Trophoblast cell (in vitro differentiated cells and primary cell): ENCODE data around the gene BRF1.

ENCODE experiments used
- DNase-seq, 2 donors: peaks; one replicate each; pipeline ENCODE4 v3.0.0-alpha.2; 2016
- H2AFZ ChIP-seq: 2 replicates; pipeline ENCODE4 v1.6.1; 2013; ENCODE audit warnings: low read length, moderate library complexity, mild to moderate bottlenecking; ENCODE audit not compliant: insufficient read depth, poor library complexity
- H2AK5ac ChIP-seq: 2 replicates; pipeline ENCODE4 v1.6.1; 2013; ENCODE audit warnings: mild to moderate bottlenecking, low read length
- H2BK120ac ChIP-seq: 2 replicates; pipeline ENCODE4 v1.6.1; 2013; ENCODE audit warnings: low read length, mild to moderate bottlenecking, moderate library complexity; ENCODE audit not compliant: insufficient read depth, poor library complexity
- H2BK12ac ChIP-seq: 2 replicates; pipeline ENCODE4 v1.6.1; 2013; ENCODE audit warnings: mild to moderate bottlenecking, low read length, moderate library complexity
- H2BK5ac ChIP-seq: 2 replicates; pipeline ENCODE4 v1.6.1; 2013; ENCODE audit warnings: low read length, low read depth, moderate library complexity, mild to moderate bottlenecking; ENCODE audit not compliant: poor library complexity
- H3K14ac ChIP-seq: 2 replicates; pipeline ENCODE4 v1.6.1; 2013; ENCODE audit warnings: mild to moderate bottlenecking, low read length
- H3K18ac ChIP-seq: 2 replicates; pipeline ENCODE4 v1.6.1; 2013; ENCODE audit warnings: mild to moderate bottlenecking, low read length
- H3K23ac ChIP-seq: 2 replicates; pipeline ENCODE4 v1.6.1; 2013; ENCODE audit warnings: low read length
- H3K27ac ChIP-seq: 2 replicates; pipeline ENCODE4 v1.5.1; 2013; ENCODE audit warnings: low read depth, mild to moderate bottlenecking, inconsistent platforms, low read length, moderate library complexity
- H3K27me3 ChIP-seq: 2 replicates; pipeline ENCODE4 v1.6.1; 2013; ENCODE audit warnings: inconsistent platforms, mild to moderate bottlenecking, low read length, moderate library complexity; ENCODE audit not compliant: insufficient read depth
- H3K36me3 ChIP-seq, 2 experiments: 1 replicate in 1 of 2; 2 replicates in 1 of 2; pipeline ENCODE4 v1.6.1; 2013; ENCODE audit warnings: low read length in 2 of 2, mild to moderate bottlenecking in 2 of 2, moderate library complexity in 1 of 2; ENCODE audit not compliant: insufficient read depth in 2 of 2, control insufficient read depth in 1 of 2
- H3K4ac ChIP-seq: 2 replicates; pipeline ENCODE4 v1.6.1; 2013; ENCODE audit warnings: low read depth, mild to moderate bottlenecking, low read length, moderate library complexity
- H3K4me1 ChIP-seq, 2 experiments: 1 replicate in 1 of 2; 2 replicates in 1 of 2; pipeline ENCODE4 v1.6.1; 2013; ENCODE audit warnings: low read length in 2 of 2, mild to moderate bottlenecking in 2 of 2, moderate library complexity in 1 of 2; ENCODE audit not compliant: insufficient read depth in 2 of 2, control insufficient read depth in 1 of 2
- H3K4me2 ChIP-seq: 2 replicates; pipeline ENCODE4 v1.6.1; 2013; ENCODE audit warnings: inconsistent platforms, mild to moderate bottlenecking, low read length, moderate library complexity
- H3K4me3 ChIP-seq: 2 replicates; pipeline ENCODE4 v1.5.1; 2013; ENCODE audit warnings: mild to moderate bottlenecking, low read depth, low read length, inconsistent platforms
- H3K79me1 ChIP-seq: one replicate; pipeline ENCODE4 v1.6.1; 2013; ENCODE audit warnings: low read length
- H3K79me2 ChIP-seq: 2 replicates; pipeline ENCODE4 v1.6.1; 2013; ENCODE audit warnings: low read length, mild to moderate bottlenecking; ENCODE audit not compliant: control insufficient read depth, insufficient read depth, poor library complexity
- H3K9ac ChIP-seq: 2 replicates; pipeline ENCODE4 v1.6.1; 2013; ENCODE audit warnings: mild to moderate bottlenecking, low read length
- H3K9me3 ChIP-seq: 2 replicates; pipeline ENCODE4 v1.6.1; 2013; ENCODE audit warnings: low read depth, mild to moderate bottlenecking, control low read depth, inconsistent platforms, low read length; ENCODE audit not compliant: insufficient read depth
- H4K12ac ChIP-seq: 2 replicates; pipeline ENCODE4 v1.6.1; 2013; ENCODE audit warnings: low read depth, mild to moderate bottlenecking, low read length, moderate library complexity
- H4K8ac ChIP-seq: 2 replicates; pipeline ENCODE4 v1.6.1; 2013; ENCODE audit warnings: low read depth, mild to moderate bottlenecking, low read length, moderate library complexity
- H4K91ac ChIP-seq: one replicate; pipeline ENCODE4 v1.6.1; 2013; ENCODE audit warnings: low read depth, mild to moderate bottlenecking, low read length, moderate library complexity
- WGBS: extraction: QIAGEN DNeasy Blood & Tissue Kit; methylation state at CpG from one replicate; pipeline ENCODE4 v1.1.7; 2013; ENCODE audit warnings: missing lambda C conversion rate; ENCODE audit not compliant: insufficient read length, insufficient coverage; ENCODE audit errors: extremely low coverage; 5-methylcytosine and 5-hydroxymethylcytosine counted together

BRF1 gene

GRCh38 chr14:105208738-105209075, 92.1 kb downstream of the BRF1 start:
- no peaks in the 10 kb centered on the region for H3K9me3 ChIP-seq
- no peak overlapping the region for H3K4me2 ChIP-seq
- H3K18ac ChIP-seq = no peak overlapping the region
- no peak overlapping the region for H4K12ac ChIP-seq
- no peak overlapping the region for H2AFZ ChIP-seq
- peaks cover 9 to 10% of the 10 kb centered on the region in 2 experiments for H3K36me3 ChIP-seq
- no peaks in the 10 kb centered on the region for H3K79me1 ChIP-seq
- no CpG with 5 or more reads among the region's 12 CpGs for WGBS
- H3K27me3 ChIP-seq = no peaks in the 10 kb centered on the region
- DNase-seq = no peak
- no peak overlapping the region for H4K91ac ChIP-seq
- no peak overlapping the region for H3K4ac ChIP-seq
- no peak overlapping the region for H3K14ac ChIP-seq
- H3K79me2 ChIP-seq = no peaks in the 10 kb centered on the region
- no peak overlapping the region for H3K27ac ChIP-seq
- no peak overlapping the region for H3K9ac ChIP-seq
- peak overlapping the region; percentile 37 for H3K4me3 ChIP-seq
- no peak overlapping the region for H2BK5ac ChIP-seq
- no peak overlapping the region for H2BK12ac ChIP-seq
- no peak overlapping the region for H3K23ac ChIP-seq
- H4K8ac ChIP-seq = no peak overlapping the region
- peaks cover 0 to 6% of the 10 kb centered on the region in 2 experiments for H3K4me1 ChIP-seq
- no peak overlapping the region for H2BK120ac ChIP-seq
- H2AK5ac ChIP-seq = no peak overlapping the region

GRCh38 chr14:105207996-105208737, 92.6 kb downstream of the BRF1 start:
- Histone ChIP-seq H4K12ac (no peak overlapping the region), H2BK120ac (no peak overlapping the region), H3K18ac (no peak overlapping the region), H3K79me1 (no peaks in the 10 kb centered on the region), H3K27ac (no peak overlapping the region), H3K4me3 (peak overlapping the region; percentile 60), H2BK12ac (no peak overlapping the region), H3K9me3 (no peaks in the 10 kb centered on the region), H3K36me3 (peaks cover 9 to 10% of the 10 kb centered on the region in 2 experiments), H3K23ac (no peak overlapping the region), H3K9ac (no peak overlapping the region), H4K8ac (no peak overlapping the region), H4K91ac (no peak overlapping the region), H3K79me2 (no peaks in the 10 kb centered on the region), H2BK5ac (no peak overlapping the region), H2AFZ (no peak overlapping the region), H3K4me2 (no peak overlapping the region), H3K27me3 (no peaks in the 10 kb centered on the region), H3K4ac (no peak overlapping the region), H2AK5ac (no peak overlapping the region), H3K4me1 (peaks cover 1 to 6% of the 10 kb centered on the region in 2 experiments), H3K14ac (no peak overlapping the region)
- DNase-seq = no peak
- no CpG with 5 or more reads among the region's 25 CpGs for WGBS

- Histone ChIP-seq H2AK5ac (no peak overlapping the region), H3K36me3 (peaks cover 9 to 10% of the 10 kb centered on the region in 2 experiments), H3K4me2 (no peak overlapping the region), H2BK120ac (no peak overlapping the region), H3K18ac (no peak overlapping the region), H3K23ac (no peak overlapping the region), H4K91ac (no peak overlapping the region), H3K9ac (no peak overlapping the region), H3K79me2 (no peaks in the 10 kb centered on the region), H4K8ac (no peak overlapping the region), H3K9me3 (no peaks in the 10 kb centered on the region), H3K4me3 (peak overlapping the region; percentile 23), H2BK12ac (no peak overlapping the region), H3K79me1 (no peaks in the 10 kb centered on the region), H4K12ac (no peak overlapping the region), H3K4me1 (peaks cover 2 to 7% of the 10 kb centered on the region in 2 experiments), H3K27me3 (no peaks in the 10 kb centered on the region), H3K14ac (no peak overlapping the region), H3K4ac (no peak overlapping the region), H2AFZ (no peak overlapping the region), H2BK5ac (no peak overlapping the region), H3K27ac (no peak overlapping the region)
- WGBS = no CpG with 5 or more reads among the region's 13 CpGs
- peak; percentile 61 to 64 for DNase-seq
These were observed 93.3 kb downstream of the BRF1 start for GRCh38 chr14:105207460-105207901.

GRCh38 chr14:105206873-105207272, 93.9 kb downstream of the BRF1 start:
- no peaks in the 10 kb centered on the region for H3K9me3 ChIP-seq
- peaks cover 9 to 10% of the 10 kb centered on the region in 2 experiments for H3K36me3 ChIP-seq
- H4K91ac ChIP-seq = no peak overlapping the region
- no peak overlapping the region for H3K27ac ChIP-seq
- H2AFZ ChIP-seq = no peak overlapping the region
- H3K4me3 ChIP-seq = no peak overlapping the region
- WGBS = no CpG with 5 or more reads among the region's 5 CpGs
- no peak overlapping the region for H3K4ac ChIP-seq
- DNase-seq = no peak
- no peaks in the 10 kb centered on the region for H3K79me1 ChIP-seq
- H3K4me1 ChIP-seq = peaks cover 2 to 7% of the 10 kb centered on the region in 2 experiments
- H3K9ac ChIP-seq = no peak overlapping the region
- H2BK12ac ChIP-seq = no peak overlapping the region
- no peaks in the 10 kb centered on the region for H3K79me2 ChIP-seq
- H3K14ac ChIP-seq = no peak overlapping the region
- H2BK120ac ChIP-seq = no peak overlapping the region
- H3K4me2 ChIP-seq = no peak overlapping the region
- no peaks in the 10 kb centered on the region for H3K27me3 ChIP-seq
- no peak overlapping the region for H4K8ac ChIP-seq
- H2BK5ac ChIP-seq = no peak overlapping the region
- no peak overlapping the region for H4K12ac ChIP-seq
- no peak overlapping the region for H3K23ac ChIP-seq
- H2AK5ac ChIP-seq = no peak overlapping the region
- H3K18ac ChIP-seq = no peak overlapping the region
